ENCODE measurements around the gene CDC34.

CDC34 gene

GRCh38 chr19:588741-589692, 57.5 kb downstream of the CDC34 start:
- no peak for DNase-seq (ENCODE audit: low spot score)

DNA sequence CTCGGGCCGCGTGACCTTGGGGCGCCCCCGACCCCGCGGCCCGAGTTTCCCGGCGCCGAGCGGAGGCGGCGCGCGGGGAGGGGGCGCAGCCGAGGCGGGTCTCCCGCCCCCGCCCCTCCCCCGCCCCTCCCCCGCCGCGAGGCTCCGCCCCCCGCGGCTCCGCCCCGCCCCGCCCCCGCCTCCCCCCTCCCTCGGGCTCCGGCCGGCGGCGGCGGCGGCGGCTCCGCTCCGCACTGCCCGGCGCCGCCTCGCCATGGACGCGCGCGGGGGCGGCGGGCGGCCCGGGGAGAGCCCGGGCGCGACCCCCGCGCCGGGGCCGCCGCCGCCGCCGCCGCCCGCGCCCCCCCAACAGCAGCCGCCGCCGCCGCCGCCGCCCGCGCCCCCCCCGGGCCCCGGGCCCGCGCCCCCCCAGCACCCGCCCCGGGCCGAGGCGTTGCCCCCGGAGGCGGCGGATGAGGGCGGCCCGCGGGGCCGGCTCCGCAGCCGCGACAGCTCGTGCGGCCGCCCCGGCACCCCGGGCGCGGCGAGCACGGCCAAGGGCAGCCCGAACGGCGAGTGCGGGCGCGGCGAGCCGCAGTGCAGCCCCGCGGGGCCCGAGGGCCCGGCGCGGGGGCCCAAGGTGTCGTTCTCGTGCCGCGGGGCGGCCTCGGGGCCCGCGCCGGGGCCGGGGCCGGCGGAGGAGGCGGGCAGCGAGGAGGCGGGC, 58.3 kb downstream of the CDC34 start, which contains the start of gene HCN2:
TSS of gene HCN2 (plus strand) at position 189 of the 703 bp plus-strand sequence. CDS start at position 254, 65 bp downstream.
- no peak for DNase-seq (ENCODE audit: low spot score)

DNA sequence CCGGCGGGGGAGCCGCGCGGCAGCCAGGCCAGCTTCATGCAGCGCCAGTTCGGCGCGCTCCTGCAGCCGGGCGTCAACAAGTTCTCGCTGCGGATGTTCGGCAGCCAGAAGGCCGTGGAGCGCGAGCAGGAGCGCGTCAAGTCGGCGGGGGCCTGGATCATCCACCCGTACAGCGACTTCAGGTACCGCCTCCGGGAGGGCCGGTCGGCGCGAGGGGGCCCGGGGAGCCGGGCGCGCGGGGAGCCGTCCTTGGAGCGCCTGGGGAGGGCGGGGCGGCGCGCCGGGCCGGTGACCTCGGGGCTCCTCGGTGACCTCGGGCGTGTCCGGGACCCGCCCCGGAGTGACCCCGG, 58.8 kb downstream of the CDC34 start:
- no peak for DNase-seq (ENCODE audit: low spot score)

- DNase-seq (ENCODE audit: low spot score) = no peak
Measured at GRCh38 chr19:590750-591098, 59.2 kb downstream of the CDC34 start.

DNA sequence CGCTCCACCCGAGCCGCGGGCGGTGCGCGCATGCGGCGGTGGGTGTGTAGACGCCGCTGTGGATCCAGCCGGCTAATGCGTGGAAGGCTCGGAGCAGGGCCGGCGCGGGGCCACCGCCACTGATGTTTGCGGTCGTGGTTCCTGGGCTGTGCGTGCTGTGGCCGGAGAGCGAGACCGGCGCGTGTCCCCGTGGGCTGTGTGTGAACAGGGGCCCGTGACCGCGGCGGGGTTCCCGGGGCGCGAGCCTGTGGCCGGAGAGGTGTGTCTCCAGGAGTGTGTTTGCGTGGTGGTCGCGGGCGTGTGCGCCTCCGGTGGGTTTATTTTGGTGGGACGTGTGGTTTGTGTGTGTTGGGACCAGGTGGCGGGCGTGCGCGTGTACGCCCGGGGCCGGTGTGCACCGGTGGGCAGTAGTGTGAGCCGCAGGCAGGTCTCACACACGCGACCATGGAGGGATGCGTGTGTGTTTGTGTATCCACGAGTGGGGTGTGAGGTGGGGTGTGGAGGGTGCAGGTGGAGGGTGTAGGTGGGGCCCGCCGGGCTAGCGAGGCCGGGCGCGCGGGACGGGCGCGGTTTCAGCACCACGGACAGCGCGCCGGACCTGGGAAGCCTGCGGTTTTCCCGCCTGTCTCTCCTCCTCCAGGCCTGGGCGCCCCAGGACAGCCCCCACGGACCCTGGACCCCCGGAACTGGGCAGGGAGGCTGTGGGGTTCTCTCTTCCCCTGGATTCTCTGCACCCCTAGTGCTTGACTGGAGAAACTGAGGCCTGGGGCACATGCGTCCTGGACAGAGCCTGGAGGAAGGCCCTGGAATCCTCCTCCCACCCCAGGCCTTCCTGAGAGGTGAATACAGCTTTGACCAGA, 59.8 kb downstream of the CDC34 start:
- no peak for DNase-seq (ENCODE audit: low spot score)

All from pons (tissue), 1 donor.